HG03025 (cell line): ENCODE data around the gene PLA2G4D.
"Not testable (repeated sequence)": the region's sequence is repeated elsewhere in the genome, so short reads cannot be mapped to it uniquely, and the experiment has no call there.

ENCODE experiments used
- ATAC-seq: cut with Tn5 transposase; IDR thresholded peaks from one replicate; pipeline ENCODE4 v1.9.1; 2021; ENCODE audit warnings: mild to moderate bottlenecking, moderate library complexity; ENCODE audit not compliant: unreplicated experiment, low FRiP score

Gene PLA2G4D

DNA sequence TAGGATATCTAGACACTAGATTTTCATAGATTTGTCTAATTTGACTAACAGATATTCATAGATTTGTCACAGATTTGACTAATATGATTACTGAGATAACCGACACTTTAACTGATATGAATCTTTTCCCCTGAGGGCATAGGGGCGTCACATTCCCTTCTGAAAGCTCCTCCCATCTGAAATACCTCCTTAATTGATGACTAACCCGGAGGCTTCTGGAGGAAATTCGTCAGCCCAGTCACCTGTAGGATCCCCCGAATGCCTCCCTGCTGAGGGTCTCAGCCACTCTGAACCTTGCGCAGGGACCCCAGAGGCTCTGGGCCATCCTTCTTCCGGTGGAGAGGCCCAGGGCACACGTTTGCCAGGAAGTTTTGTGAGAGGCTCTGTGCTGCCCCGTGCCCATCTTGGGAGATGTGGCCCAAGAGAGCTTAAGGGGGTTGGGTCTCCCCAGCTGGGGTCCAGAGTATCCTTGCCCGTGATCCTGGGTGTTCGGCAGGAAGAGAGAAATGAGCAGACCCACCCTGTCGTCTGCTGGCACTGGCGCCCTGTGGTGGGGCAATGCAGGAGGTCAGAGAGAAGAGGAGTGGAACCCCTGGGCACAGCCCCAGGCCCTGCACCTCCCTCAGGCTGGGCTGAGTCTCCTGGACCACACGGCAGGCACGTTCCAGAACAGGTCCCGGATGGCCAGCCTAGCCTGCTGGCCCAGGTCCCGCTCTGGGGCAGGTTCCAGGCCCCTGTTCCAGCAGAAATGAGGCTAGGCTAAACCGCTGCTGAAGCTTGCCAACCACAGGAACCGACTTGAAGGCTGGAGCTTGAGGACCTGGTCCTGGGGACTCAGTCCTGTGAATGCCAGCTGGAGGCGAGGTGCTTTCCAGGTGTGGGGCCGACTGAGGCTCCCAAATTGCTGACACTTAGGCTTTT is 1.7 kb downstream of the PLA2G4D start:
- ATAC-seq = no peak

DNA sequence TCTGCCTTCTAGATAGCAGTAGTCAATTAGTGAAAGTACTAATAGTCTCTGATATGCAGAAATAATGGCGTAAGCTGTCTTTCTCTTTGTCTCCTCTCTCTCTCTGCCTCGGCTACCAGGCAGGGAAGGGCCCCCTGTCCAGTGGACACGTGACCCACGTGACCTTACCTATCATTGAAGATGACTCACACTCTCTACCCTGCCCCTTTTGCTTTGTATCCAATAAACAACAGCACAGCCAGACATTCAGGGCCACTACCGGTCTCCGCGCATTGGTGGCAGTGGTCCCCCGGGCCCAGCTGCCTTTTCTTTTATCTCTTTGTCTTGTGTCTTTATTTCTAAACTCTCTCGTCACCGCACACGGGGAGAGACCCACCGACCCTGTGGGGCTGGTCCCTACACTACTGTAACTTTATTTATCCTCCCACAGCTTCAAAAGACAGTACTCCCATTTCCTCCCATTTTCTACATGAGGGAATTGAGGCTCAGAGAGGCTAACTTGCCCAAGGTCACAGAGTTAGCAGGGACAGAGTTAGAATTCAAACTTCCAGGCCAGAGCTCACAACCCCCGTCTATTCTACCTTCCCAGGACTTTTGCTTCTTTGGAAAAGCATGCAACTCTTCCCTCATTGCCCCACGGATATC is 2.5 kb downstream of the PLA2G4D start:
- ATAC-seq = not testable (repeated sequence)

DNA sequence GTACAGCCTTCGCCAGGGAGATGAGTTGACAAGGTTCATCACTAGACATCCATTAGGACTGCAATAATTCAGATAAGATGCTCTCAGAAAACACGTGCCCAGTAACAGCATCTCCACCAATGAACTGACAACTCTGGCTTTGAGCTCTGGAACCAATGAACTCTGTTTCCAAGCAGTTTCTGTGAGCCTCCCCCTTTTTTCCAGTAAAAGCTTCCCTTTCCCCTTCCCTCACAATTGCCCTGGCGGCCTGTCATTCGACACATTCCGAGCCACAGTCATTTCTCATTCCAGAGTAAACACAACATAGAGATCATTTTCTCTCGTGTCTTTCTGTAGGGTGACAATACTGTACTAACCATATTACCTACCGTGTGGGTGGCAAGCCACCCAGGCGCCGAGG is 3.6 kb downstream of the PLA2G4D start:
- no peak for ATAC-seq

DNA sequence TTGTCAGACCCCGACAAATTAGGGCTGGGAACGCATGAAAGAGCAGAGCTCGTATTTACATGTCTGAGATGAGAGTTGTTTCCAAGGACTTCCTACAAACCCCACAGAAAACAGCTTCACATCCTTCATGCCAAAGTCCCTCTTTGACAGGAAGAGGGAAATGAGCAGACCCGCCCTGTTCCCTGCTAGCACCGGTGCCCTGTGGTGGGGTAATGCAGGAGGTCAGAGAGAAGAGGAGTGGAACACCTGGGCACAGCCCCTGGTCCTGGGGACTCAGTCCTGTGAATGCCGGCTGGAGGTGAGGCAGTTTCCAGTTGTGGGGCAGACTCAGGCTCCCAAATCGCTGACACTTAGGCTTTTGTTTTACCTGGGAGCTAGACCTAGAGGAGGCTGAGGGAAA is 4.0 kb downstream of the PLA2G4D start:
- ATAC-seq = no peak

DNA sequence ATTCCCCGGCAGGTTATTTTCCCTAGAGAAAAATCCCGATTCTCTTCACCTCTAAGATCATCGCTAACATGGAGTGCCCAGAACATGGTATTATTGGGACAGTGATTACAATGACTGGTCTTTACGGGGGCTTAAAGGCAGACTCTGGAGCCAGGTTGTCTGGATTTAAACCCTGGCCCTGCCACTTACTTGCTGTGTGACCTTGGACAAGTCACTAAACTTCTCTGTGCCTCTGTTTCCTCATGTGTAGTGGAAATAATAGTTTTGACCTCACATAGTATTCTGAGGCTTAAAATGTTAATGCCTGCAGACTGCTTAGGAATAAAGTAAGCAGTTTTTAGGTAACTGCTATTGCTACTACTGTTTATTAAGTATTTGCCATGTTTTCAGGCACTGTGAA is 4.4 kb downstream of the PLA2G4D start:
- no peak for ATAC-seq

DNA sequence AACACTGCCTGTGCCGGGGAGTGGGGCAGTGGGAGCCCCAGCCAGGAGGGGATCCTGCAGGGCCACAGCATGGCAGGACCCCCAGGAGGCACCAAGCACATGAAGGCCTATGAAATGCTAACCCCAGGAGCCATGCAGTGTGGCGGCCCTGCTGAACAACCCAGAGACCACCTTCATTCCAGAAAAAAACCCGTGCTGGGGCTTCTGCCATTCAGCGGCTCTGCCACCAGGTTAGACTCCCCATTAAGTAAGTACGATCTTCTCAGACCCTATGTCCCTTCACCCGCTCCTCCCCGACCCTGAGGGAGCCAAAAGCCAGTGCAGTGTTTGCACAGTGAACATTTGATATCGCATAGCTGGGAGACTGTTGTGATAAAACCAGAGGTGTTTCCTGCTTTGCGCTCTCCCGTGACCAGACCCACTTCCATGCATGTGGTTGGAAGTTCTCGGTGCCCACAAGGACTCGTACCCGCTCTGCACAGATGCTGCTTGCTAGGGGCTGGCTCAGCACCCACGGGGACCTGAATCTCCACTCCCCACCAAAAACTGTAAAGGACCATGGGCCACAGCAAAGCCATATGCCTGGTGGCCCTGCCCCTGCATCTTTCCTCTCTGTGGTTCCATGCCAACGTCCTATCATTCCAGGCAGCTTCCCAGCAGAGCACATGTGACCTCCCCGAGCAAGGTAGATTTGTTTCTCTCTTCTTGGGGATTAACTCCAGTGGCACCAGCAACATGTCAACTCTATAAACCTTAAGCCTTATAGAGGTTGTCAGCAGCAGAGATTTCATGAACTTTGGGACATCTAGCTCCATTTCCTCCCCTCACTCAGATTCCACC is 5.3 kb downstream of the PLA2G4D start:
- no peak for ATAC-seq

DNA sequence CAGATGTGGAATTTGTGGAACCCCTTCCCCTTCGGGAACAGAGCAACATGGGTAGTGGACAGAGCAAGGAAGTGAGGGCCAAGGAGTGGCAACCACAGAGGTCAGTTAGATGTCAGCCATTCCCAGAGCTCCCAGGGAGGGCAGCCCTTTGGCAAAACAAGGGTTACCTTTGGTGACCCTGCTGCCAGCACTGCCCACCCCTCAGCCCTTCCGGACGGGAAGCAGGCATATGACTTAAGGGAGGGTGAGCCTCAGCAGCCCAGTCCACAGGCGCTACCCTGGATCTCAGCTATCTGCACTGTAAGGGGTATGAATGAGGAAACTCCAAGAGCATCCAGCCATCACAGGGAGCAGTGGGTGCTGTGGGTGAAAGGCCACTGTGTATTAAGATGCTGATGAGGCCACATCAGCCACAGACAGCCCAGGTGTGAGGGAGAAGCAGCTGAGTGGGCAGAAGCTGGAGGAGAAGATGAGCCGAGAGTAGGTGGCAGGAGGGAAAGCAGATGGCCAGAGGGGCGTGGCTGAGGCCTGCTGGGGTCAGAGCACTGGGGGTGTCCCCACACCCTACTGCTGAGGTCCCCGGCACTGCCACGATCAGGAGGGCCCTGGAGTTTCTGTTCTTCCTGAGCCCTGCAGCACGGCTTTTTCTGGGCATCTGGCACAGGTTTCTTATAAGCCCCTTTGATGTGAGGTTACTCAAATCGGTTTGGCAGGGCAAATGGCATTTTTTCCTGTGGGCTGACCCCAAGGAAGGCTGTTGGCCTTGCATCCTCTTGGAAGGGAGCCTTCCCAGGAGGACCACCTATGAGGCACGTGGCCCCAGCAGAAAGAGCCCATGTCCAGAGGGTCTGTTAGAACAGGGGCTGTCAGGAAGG is 6.2 kb downstream of the PLA2G4D start:
- ATAC-seq = no peak

DNA sequence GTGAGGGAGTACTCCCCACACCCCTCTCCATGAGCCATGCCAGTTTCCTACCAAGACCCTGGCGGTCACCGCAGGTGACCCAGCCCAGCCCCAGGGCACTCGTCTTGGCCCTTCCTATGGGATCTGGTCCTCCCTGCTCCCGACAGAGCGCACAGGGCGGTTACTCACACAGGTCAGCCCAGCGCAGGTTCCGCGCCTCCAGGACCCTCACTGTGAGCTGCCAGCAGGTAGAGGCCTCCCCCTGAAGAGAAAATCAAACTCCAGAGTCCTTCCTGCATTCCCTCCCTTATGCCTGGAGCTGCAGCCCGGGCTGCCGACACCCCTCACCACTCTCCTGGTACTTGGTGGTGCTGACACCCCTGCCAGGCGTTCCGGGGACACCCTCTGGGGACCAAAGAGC is 6.9 kb downstream of the PLA2G4D start:
- no peak for ATAC-seq

DNA sequence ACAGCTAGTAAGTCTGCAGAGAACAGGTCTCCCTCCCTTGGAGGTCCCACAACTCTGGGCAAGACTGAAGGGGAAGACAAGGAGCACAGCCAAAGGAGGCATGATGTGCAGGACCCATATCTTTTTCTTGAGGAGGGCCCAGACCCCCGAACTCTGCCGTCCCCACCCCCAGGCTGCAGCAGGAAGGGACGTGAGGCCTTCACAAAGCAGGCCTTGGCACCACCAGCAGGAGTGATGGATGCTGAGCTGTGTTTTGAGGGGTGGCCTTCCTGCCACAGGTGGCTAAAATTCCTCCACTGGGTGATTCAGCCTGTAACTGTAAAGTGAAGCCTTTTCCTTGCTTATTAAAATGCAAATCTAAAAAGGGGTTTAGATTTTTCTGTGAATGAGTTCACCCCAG is 8.6 kb downstream of the PLA2G4D start:
- ATAC-seq = no peak

DNA sequence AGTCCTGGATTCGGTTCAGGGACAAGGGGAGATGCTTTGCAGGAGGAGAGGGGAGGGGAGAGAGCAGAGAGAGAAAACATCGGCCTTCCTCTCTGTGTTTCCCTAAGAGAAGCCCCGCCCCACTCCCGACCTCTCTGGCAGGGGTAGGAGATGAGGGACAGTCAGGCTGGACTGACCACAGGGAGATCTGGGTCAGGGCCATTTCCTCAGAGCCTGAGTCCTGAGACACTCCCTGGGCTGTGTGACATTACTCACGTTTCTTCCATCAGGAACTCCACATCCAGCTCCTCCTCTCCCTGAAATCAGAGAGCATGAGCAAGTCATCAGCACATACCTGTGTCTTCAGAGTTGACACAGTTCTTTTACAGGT is 9.1 kb downstream of the PLA2G4D start:
- ATAC-seq = no peak

DNA sequence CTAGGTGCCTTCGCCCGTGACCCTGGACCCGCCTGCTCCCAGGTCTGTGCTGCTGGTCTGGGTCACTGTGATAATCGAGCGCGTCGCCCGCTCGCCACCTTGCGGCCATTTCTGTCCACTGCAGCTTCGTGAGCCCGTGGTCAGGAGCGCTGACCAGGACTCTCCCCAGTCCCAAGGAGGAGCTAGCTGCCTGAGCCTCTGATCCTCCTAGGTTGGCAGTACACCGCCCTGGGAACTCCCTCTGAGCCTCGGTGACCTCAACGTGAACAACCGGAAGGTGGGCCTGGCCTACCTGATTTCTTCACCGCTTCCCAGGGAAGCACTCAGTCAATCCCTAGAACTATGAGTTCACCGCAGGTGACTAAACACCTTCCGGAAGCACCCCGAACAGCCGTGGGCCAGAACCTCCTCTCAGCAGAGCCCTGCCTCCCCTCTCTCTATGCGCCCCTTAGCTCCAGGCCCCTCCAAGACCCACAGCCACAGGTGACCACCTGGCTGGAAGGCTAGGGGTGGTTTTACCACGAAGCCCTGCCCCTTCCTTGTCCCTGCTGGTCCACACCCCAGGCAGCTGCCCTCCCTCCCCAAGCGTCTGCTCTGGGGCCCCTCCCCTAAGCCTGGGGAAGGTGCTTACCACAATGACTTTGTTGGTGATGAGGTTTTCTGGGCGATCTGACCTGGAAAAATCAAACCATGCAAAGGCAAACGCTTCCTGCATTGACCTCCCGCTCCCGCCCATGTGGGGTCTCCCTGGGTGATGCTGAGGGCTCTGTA is 9.7 kb downstream of the PLA2G4D start:
- ATAC-seq = no peak

DNA sequence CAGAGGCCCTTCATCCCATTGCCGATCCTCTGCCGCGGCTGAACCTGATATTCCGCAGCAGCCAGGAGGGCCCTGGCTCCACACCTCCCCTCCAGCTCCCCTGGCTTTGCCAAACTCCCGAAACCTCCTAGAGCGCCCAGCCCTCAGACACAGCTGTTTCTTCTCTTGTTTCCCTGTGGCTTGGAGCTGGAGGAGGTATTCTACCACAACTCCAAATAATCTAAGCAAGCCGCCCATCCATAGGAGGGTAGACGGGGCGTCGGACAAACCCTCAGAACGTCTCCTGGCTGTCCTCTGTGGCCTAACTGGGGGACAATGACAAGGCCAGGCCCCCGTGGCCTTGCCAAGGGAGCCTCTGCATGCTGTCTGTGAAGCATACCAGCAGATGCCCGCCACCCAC is 10.4 kb downstream of the PLA2G4D start:
- no peak for ATAC-seq

DNA sequence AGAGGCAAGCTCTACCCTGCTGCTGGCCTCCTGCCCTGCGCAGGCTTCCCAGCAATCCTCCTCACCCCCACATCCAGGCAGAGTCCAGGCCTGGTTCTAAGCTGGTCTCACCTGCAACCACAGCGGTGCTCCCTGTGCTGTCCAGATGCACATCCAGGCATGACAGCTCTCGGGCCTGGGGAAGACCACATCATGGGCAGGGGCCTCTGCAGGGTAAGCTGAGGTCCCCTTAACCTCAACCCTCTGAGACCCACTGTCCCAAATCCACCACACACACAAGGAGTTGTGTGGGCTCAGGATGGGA is 10.8 kb downstream of the PLA2G4D start:
- no peak for ATAC-seq

DNA sequence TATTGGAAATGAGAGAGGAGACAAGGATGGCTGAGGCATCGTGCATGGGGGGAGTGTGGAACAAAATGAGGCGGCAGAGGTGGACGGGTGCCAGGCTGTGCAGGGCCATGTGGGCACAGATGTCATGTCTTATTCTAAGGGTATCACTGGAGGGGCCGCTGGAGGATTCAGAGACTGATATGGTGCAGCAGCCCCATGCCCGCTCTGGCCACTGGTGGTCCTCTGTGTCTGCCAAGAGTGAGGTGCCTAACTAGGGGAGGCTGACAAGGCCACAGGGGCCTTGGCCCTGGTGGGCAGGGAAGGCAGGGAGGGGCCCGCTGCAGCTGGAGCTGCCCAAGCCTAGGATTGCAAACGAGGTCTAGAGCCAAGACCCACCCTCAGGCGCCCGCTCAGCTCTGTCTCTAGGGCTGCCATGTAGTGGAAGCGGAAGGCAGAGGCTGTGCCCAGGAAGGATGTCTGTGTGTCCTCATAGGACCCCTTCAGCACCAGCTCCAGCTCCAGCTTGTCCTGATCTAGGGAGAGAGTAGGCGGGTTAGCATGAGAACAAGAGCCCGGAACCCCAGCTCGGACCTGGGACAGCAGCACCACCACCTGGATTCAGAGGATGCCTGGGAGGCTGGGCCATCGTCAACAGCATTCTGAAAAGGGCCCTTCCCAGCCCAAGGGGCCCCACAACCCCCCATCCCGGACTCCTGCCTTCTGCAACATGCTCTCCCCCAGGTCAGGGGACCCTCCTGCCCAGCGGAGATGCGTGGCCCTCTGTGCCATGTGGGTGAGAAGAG is 11.3 kb downstream of the PLA2G4D start:
- ATAC-seq = no peak

DNA sequence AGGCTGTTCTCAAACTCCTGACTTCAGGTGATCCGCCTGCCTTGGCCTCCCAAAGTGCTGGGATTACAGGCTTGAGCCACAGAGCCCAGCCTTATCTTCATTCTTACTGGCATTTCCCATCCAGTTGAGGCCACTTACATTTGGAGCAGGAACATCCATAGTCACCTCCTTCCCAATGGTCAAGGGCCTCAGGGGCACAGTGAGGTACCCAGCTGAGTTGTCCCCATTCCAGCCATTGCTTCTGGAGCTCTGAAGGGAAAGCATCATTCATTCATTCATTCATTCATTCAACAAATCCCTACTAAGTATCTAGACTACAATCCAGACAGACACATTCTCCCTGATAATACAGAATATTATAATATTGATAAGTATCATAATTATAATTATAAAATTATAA is 12.2 kb downstream of the PLA2G4D start:
- no peak for ATAC-seq

DNA sequence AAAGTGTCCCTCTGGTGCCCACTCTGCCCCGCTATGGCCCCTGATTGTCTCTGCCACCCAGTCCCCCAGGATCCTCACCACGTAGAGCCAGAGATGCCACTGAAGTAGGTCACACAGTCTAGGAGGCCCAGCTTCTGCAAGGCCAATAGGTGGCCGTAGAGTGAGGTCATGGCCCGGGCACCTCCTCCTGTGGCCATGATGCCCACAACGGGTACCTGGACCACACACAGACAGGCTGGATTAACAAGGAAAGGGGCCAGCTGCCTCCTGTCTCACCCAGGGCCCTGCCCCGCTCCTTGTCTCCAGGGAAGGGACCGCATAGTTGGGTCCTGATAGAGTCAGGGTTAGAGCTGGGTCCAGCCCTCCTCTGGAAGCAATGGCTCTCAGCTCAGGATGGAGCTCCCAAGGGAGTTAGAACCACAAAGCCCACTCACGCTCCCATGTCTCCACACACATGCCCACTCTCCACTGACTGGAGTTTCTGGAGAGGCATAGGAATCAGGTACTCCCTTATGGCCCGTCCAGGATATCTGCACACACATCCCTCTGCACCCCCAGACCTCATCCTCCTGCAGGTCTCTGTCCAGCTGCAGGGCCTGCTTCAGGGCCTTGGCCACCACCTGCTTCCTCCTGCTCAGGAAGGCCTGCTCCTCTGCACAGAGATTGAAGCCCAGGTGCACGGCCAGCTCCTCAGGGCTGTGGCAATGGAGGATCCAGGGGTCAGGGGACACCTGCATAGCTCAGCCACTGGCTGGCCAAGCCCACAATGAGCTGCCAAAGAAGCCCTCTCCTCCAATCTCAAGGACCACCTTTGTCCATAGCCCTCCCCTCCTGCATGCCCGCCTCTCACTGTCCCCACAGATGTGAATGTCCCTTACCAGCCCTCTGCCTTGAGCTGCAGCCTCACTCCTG is 13.2 kb downstream of the PLA2G4D start:
- ATAC-seq = no peak

DNA sequence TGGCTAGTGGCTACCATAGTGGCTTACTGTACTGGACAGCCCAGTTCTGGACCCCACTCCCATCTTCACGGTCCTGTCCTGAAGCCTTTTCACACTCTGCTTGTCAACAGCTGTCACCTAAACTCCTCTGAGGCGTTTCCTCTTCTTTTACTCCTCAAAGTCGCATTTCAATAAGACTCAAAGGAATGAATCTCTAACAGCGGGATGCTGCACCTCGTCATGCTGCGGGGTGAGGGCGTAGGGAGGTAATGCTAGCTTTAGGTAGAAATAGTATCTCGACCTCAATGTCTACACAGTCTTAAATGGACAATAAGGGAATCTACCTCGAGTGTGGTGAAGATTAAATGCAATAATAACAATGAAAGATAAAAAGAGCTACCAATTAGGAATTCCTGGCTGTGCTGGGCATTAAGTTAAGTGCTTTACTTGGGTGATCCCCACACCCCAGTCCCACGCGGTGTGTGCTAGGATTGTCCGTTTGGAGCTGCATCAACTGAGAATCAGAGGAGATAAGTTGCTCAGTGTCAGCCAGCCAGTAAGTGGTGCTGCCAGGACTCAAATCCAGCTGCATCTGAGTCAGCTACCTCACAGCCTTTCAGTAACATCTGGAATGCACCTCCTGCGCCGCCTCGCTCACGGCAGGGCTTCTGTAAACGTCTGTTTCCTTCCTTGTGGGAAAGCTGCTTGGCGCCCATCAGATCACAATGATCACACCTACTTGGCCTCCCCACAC is 14.0 kb downstream of the PLA2G4D start:
- no peak for ATAC-seq
